ENCODE results near the gene KRT3. TPM values are rescaled to one million over a fixed set of nuclear protein-coding genes. Genes with fewer than 3 reads are reported as not detected.

The KRT3 gene
- total and polyA plus RNA-seq, 7 experiments from 2014 or later: not detected

DNA sequence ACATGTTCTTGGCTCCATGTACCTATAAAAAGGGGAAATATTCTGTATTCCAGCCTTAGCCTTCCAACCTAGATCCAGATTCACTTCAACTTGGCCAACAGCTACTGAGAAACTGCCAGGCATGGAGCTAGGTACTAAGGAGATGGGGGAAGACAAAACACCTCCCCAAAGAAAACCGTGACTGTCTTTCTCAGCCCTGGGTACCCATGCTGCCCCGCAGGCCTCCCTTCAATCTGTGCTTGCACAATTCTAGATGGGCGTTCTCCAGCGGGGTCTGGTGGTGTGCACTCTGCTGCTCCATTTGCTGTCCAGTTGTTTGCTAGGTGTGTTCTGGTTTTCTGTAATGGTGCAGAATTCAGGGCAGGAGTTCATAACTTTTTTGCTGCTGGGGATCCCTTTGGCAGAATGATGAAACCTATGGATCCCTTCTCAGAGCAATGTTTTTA, 18.8 kb upstream of the KRT3 start:
- Mint-ChIP-seq H3K27ac (peak overlapping the region in 3 of 9 donors; percentile 25 to 52 (median 51)), H3K4me3 (no peak overlapping the region), H3K9me3 (no peaks in the 10 kb centered on the region), H3K27me3 (peaks cover 0 to 3% (median 0%) of the 10 kb centered on the region in 5 donors), H3K36me3 (no peaks in the 10 kb centered on the region), H3K4me1 (peaks cover 5 to 19% (median 15%) of the 10 kb centered on the region in 7 donors)
- intact Hi-C loops (cut with micrococcal nuclease): no loop called here
- no peak overlapping the region for H3K27ac ChIP-seq (ENCODE audit: low read depth, low read length)
- no peaks in the 10 kb centered on the region for H3K9me3 ChIP-seq (ENCODE audit: control insufficient read depth in 2 of 3, low read length in 3 of 3)
- H3K27me3 ChIP-seq (ENCODE audit: control insufficient read depth in 2 of 2, insufficient read depth in 2 of 2, low read length in 2 of 2): no peaks in the 10 kb centered on the region
- peaks cover 0 to 14% of the 10 kb centered on the region in 2 donors for H3K4me1 ChIP-seq (ENCODE audit: control insufficient read depth in 2 of 2, insufficient read depth in 2 of 2, low read length in 2 of 2)
- CTCF ChIA-PET: no interaction called here
- no peak for DNase-seq
- no peak overlapping the region for H3K4me3 ChIP-seq (ENCODE audit: low read length)
- ATAC-seq: no peak
- POLR2A ChIA-PET: no interaction called here
- H3K36me3 ChIP-seq (ENCODE audit: control insufficient read depth in 2 of 3, insufficient read depth in 3 of 3, low read length in 3 of 3): no peaks in the 10 kb centered on the region

DNA sequence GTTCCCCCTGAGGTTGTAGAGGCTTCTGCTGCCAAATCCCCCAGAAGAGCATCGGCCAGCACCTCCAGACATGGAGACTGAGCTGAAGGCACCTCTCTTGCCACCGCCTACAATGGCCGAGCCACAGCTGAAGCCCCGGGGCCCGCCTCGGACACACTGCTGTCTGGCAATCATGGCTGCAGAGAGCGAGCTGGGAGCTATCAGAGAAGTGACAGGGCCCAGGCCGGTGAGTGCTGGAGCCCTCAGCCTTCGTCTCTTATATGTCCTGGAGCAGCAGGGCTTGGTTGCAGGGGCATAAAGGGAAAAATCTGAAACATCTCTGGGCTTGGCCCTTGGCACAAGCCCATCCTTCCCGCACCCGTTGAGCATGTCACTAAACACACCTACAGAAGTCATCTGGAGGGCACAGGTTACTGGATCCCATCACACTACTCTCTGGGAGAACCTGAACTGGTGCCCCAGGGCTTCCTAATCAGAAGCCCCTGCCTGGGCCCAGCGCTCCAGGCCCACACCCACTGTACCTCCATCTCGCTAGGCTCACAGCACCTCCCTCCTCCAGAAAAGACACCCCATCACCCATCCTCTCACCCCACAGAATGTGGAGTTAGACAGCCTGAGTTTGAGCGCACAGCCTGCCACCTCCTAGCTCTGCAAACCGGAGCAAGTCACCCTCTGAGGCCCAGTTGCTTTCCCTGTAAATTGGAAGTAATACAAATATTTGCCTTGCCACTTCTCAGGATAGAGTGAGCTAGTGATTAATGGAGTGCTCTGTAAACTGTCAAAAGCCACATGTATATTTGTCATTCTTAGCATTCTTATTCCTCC, 18.2 kb upstream of the KRT3 start, which contains the start of gene KRT4:
Gene KRT4, minus strand, starts transcription at position 232 of the 825 bp plus-strand sequence. Its CDS starts 58 bp downstream, at position 174.
- CTCF ChIA-PET: no interaction called here
- Mint-ChIP-seq H3K27me3 (peaks cover 0 to 3% (median 0%) of the 10 kb centered on the region in 5 donors), H3K4me1 (peaks cover 5 to 17% (median 15%) of the 10 kb centered on the region in 7 donors), H3K9me3 (no peaks in the 10 kb centered on the region), H3K4me3 (no peak within 1 kb of the TSS), H3K36me3 (no peaks in the 10 kb centered on the region), H3K27ac (peak within 1 kb of the TSS in 4 of 9 donors; percentile 25 to 71 (median 52))
- no peak within 1 kb of the TSS for H3K4me3 ChIP-seq (ENCODE audit: low read length)
- no peaks in the 10 kb centered on the region for H3K9me3 ChIP-seq (ENCODE audit: control insufficient read depth in 2 of 3, low read length in 3 of 3)
- ATAC-seq: no peak
- H3K36me3 ChIP-seq (ENCODE audit: control insufficient read depth in 2 of 3, insufficient read depth in 3 of 3, low read length in 3 of 3): no peaks in the 10 kb centered on the region
- H3K4me1 ChIP-seq (ENCODE audit: control insufficient read depth in 2 of 2, insufficient read depth in 2 of 2, low read length in 2 of 2): peaks cover 0 to 14% of the 10 kb centered on the region in 2 donors
- intact Hi-C loops (cut with micrococcal nuclease): no loop called here
- DNase-seq: no peak
- POLR2A ChIA-PET: no interaction called here
- H3K27me3 ChIP-seq (ENCODE audit: control insufficient read depth in 2 of 2, insufficient read depth in 2 of 2, low read length in 2 of 2): no peaks in the 10 kb centered on the region
- no peak within 1 kb of the TSS for H3K27ac ChIP-seq (ENCODE audit: low read depth, low read length)

DNA sequence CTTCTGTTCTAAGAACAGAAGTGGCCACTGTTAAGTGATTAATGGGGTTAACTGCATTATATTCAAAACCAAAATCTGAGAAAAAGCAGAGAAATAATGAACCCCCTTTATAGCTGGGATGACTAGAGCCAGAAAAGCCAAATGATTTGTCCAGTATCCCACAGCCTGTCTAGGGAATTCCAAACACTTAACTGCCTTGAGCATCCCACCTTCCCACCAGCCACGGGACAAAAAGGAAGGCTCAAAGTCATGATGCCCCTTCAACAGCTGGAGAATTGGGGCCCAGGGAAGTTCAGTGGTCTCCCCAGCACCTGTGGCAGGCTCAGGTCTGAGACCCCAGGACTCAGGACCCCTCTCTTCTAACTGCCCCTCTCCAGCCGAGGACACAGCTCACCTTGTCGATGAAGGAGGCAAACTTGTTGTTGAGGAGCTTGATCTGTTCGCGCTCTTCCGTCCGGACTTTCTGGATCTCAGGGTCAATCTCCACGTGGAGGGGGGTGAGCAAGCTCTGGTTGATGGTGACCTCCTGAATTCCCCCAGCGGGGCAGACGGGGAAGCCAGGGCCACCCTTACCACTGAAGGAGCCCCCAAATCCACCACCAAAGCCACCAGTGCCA, 17.4 kb upstream of the KRT3 start:
- Histone ChIP-seq H3K27me3 (ENCODE audit: control insufficient read depth in 2 of 2, insufficient read depth in 2 of 2, low read length in 2 of 2) (no peaks in the 10 kb centered on the region), H3K9me3 (ENCODE audit: control insufficient read depth in 2 of 3, low read length in 3 of 3) (no peaks in the 10 kb centered on the region), H3K4me1 (ENCODE audit: control insufficient read depth in 2 of 2, insufficient read depth in 2 of 2, low read length in 2 of 2) (peaks cover 0 to 13% of the 10 kb centered on the region in 2 donors), H3K27ac (ENCODE audit: low read depth, low read length) (no peak overlapping the region), H3K36me3 (ENCODE audit: control insufficient read depth in 2 of 3, insufficient read depth in 3 of 3, low read length in 3 of 3) (no peaks in the 10 kb centered on the region), H3K4me3 (ENCODE audit: low read length) (no peak overlapping the region)
- intact Hi-C loops (cut with micrococcal nuclease): no loop called here
- no peak for DNase-seq
- ChIA-PET CTCF (no interaction called here), POLR2A (no interaction called here)
- Mint-ChIP-seq H3K27me3 (no peaks in the 10 kb centered on the region), H3K27ac (no peak overlapping the region), H3K4me1 (peaks cover 5 to 13% (median 12%) of the 10 kb centered on the region in 7 donors), H3K4me3 (no peak overlapping the region), H3K36me3 (no peaks in the 10 kb centered on the region), H3K9me3 (no peaks in the 10 kb centered on the region)
- no peak for ATAC-seq

DNA sequence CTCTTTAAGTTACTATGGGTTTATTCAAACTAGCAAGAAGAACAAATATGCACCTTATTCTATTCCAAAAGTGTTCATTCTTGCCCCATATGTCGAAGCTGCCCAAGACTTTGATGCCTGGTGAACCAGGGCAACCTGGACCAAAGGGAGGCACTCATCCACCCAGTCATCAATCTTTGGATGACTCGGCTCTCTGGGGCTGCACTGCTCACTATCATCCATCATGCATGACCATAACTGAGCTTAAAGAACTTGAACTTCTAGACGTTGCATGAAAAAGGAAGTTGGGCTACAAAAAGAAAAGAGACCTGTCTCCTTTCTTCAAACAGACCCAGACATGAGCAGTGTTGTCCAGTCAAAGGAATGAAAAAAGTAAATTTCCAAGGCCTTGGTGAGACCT, 16.8 kb upstream of the KRT3 start:
- no peaks in the 10 kb centered on the region for H3K27me3 Mint-ChIP-seq
- Histone ChIP-seq H3K36me3 (ENCODE audit: control insufficient read depth in 2 of 3, insufficient read depth in 3 of 3, low read length in 3 of 3) (no peaks in the 10 kb centered on the region), H3K27me3 (ENCODE audit: control insufficient read depth in 2 of 2, insufficient read depth in 2 of 2, low read length in 2 of 2) (no peaks in the 10 kb centered on the region), H3K4me1 (ENCODE audit: control insufficient read depth in 2 of 2, insufficient read depth in 2 of 2, low read length in 2 of 2) (peaks cover 0 to 7% of the 10 kb centered on the region in 2 donors), H3K27ac (ENCODE audit: low read depth, low read length) (no peak overlapping the region), H3K4me3 (ENCODE audit: low read length) (no peak overlapping the region), H3K9me3 (ENCODE audit: control insufficient read depth in 2 of 3, low read length in 3 of 3) (no peaks in the 10 kb centered on the region)
- peak overlapping the region in 4 of 9 donors; percentile 7 to 51 (median 34) for H3K27ac Mint-ChIP-seq
- peaks cover 0 to 1% (median 0%) of the 10 kb centered on the region in 11 donors for H3K9me3 Mint-ChIP-seq
- no peak for ATAC-seq
- H3K36me3 Mint-ChIP-seq: no peaks in the 10 kb centered on the region
- CTCF ChIA-PET: no interaction called here
- no peak overlapping the region for H3K4me3 Mint-ChIP-seq
- POLR2A ChIA-PET: no interaction called here
- peaks cover 5 to 8% (median 7%) of the 10 kb centered on the region in 7 donors for H3K4me1 Mint-ChIP-seq
- DNase-seq: no peak
- intact Hi-C loops (cut with micrococcal nuclease): no loop called here

DNA sequence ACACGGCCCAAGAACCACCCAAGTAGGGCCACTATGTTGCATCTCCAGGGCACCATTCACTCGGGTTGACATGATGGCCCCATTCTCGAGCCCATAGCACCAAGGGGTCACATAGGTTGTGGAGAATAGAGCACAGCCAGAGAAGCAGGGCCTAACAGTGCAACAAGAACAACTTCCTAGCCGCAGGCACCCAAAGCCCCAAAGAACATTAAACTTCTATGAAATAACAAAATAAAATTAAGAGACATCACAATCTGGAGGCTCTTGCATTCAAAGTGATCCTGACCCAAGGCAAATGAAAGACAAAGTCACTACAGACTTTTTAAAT, 16.1 kb upstream of the KRT3 start:
- POLR2A ChIA-PET: no interaction called here
- CTCF ChIA-PET: no interaction called here
- intact Hi-C loops (cut with micrococcal nuclease): no loop called here
- DNase-seq (no peak), ATAC-seq (no peak)
- H3K4me1 Mint-ChIP-seq: peaks cover 0 to under 1% (median 0%) of the 10 kb centered on the region in 7 donors
- peak overlapping the region in 3 of 9 donors; percentile 10 to 41 (median 26) for H3K27ac Mint-ChIP-seq
- no peak overlapping the region for H3K4me3 ChIP-seq (ENCODE audit: low read length)
- H3K27ac ChIP-seq (ENCODE audit: low read depth, low read length): no peak overlapping the region
- no peak overlapping the region for H3K4me3 Mint-ChIP-seq
- no peaks in the 10 kb centered on the region for H3K36me3 ChIP-seq (ENCODE audit: control insufficient read depth in 2 of 3, insufficient read depth in 3 of 3, low read length in 3 of 3)
- no peaks in the 10 kb centered on the region for H3K27me3 ChIP-seq (ENCODE audit: control insufficient read depth in 2 of 2, insufficient read depth in 2 of 2, low read length in 2 of 2)
- peaks cover 0 to 1% (median 0%) of the 10 kb centered on the region in 11 donors for H3K9me3 Mint-ChIP-seq
- H3K27me3 Mint-ChIP-seq: no peaks in the 10 kb centered on the region
- no peaks in the 10 kb centered on the region for H3K4me1 ChIP-seq (ENCODE audit: control insufficient read depth in 2 of 2, insufficient read depth in 2 of 2, low read length in 2 of 2)
- no peaks in the 10 kb centered on the region for H3K36me3 Mint-ChIP-seq
- no peaks in the 10 kb centered on the region for H3K9me3 ChIP-seq (ENCODE audit: control insufficient read depth in 2 of 3, low read length in 3 of 3)

DNA sequence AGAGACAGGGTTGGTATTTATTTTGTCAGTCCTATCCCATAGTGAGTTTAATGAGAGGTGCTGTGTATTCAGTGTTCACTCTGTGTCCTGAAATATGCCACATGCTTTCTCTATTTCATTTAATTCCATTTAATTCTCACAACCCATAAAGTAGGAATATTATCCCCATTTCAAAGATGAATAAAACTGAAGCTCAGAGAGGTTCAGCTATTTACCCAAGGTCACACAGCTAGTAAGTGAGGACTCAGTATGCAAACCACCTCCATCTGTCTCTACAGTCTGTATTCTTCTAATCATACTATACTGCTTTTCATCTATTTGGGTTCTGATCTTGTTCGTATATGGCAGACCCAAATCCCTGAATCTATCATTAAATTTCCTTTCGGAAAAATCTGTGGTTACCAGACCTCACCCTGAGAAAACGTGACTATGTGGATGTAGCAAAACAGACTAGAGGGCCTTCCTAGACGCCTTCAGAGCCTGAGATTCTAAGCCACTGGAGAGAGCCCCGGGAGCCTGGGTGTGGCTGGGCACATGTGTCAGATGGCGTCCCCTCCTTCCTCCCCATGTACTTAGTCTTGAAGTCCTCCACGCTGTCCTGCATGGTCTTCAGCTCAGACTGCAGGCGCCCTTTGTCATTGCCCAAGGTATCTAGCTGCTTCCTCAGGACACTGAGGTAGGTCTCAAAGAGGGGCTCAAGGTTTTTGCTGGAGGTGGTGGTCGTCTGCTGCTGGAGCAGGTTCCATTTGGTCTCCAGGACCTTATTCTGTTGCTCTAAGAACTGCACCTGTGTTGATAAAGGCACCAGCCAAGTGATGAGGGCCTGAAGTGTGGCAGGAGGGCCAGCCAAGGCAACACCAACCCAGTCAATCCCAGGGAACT, 15.5 kb upstream of the KRT3 start:
- Histone ChIP-seq H3K27me3 (ENCODE audit: control insufficient read depth in 2 of 2, insufficient read depth in 2 of 2, low read length in 2 of 2) (no peaks in the 10 kb centered on the region), H3K4me1 (ENCODE audit: control insufficient read depth in 2 of 2, insufficient read depth in 2 of 2, low read length in 2 of 2) (no peaks in the 10 kb centered on the region), H3K36me3 (ENCODE audit: control insufficient read depth in 2 of 3, insufficient read depth in 3 of 3, low read length in 3 of 3) (no peaks in the 10 kb centered on the region), H3K4me3 (ENCODE audit: low read length) (no peak overlapping the region), H3K9me3 (ENCODE audit: control insufficient read depth in 2 of 3, low read length in 3 of 3) (no peaks in the 10 kb centered on the region), H3K27ac (ENCODE audit: low read depth, low read length) (no peak overlapping the region)
- ATAC-seq: no peak
- Mint-ChIP-seq H3K27ac (no peak overlapping the region), H3K27me3 (no peaks in the 10 kb centered on the region), H3K4me1 (no peaks in the 10 kb centered on the region), H3K9me3 (peaks cover 0 to 1% (median 0%) of the 10 kb centered on the region in 11 donors), H3K4me3 (no peak overlapping the region), H3K36me3 (no peaks in the 10 kb centered on the region)
- POLR2A ChIA-PET: interaction anchor here (0.7 kb wide), 1 partner anchor 472 kb away, joined by 3 read pairs; no protein-coding TSS in a partner anchor
- DNase-seq: no peak
- CTCF ChIA-PET: no interaction called here
- intact Hi-C loops (cut with micrococcal nuclease): no loop called here

All from naive thymus-derived CD4-positive, alpha-beta T cell (primary cell).